Esophagus muscularis mucosa (tissue), 3 donors: ENCODE data around the gene FAM168B.

Experiments used
- POLR2A ChIP-seq: fragments of 450-650 bp; IDR thresholded peaks from one replicate; pipeline ENCODE4 v1.6.1; 2017; ENCODE audit warnings: antibody characterized with exemption, moderate library complexity, mild to moderate bottlenecking, low read depth
- POLR2AphosphoS5 ChIP-seq, 2 donors: sonication (generic); formaldehyde crosslinking; IDR thresholded peaks; one replicate each; pipeline ENCODE4 v1.6.1; 2017; ENCODE audit warnings: antibody characterized with exemption in 2 of 2
- TF ChIP-seq, protein P1 (sequence below), 3 experiments: fragments of 200-600 bp in 2 of 3; fragments of 450-650 bp in 1 of 3; sonication (generic) in 2 of 3; IDR thresholded peaks; one replicate each; pipeline ENCODE4 v1.5.1; 2017 to 2019; ENCODE audit warnings: antibody characterized with exemption in 3 of 3, mild to moderate bottlenecking in 2 of 3, moderate library complexity in 1 of 3

DNA sequence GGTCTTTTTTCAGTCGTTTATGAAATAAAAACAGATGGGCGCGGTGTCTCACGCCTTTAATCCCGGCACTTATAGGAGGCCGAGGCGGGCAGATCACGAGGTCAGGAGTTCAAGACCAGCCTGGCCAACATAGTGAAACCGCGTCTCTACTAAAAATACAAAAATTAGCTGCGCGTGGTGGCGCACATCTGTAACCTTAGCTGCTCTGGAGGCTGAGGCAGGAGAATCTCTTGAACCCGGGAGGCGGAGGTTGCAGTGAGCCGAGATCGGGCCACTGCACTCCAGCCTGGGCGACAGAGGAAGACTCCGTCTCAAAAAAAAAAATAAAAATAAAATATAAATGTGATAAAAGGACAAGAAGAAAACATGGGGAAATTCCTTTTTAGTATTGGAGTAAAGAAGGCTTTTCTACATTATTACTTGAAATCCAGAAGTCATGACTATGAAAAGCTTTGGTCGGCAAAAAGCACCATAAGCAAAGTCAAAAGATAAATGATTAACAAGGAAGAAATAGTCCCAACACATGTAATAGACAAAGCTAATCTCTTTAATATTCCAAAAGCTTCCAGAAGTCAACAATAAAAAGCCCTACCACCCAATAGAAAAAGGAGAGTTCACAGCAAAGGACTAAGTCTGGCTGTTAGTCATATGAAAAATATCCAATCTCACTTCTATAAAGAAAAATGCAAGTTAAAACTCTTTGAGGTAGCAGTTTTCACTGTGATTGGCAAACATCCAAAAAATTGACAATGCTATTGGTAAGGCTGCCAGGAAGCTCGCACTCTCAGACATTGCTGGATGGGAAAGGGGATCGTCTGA is 1.4 kb upstream of the FAM168B start:
- TF ChIP-seq, protein P1, sequence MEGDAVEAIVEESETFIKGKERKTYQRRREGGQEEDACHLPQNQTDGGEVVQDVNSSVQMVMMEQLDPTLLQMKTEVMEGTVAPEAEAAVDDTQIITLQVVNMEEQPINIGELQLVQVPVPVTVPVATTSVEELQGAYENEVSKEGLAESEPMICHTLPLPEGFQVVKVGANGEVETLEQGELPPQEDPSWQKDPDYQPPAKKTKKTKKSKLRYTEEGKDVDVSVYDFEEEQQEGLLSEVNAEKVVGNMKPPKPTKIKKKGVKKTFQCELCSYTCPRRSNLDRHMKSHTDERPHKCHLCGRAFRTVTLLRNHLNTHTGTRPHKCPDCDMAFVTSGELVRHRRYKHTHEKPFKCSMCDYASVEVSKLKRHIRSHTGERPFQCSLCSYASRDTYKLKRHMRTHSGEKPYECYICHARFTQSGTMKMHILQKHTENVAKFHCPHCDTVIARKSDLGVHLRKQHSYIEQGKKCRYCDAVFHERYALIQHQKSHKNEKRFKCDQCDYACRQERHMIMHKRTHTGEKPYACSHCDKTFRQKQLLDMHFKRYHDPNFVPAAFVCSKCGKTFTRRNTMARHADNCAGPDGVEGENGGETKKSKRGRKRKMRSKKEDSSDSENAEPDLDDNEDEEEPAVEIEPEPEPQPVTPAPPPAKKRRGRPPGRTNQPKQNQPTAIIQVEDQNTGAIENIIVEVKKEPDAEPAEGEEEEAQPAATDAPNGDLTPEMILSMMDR (IDR thresholded peaks at IDR 0.05), result no peak
- no peak for TF ChIP-seq POLR2AphosphoS5 (IDR thresholded peaks at IDR 0.05)
- no peak for TF ChIP-seq POLR2A
